Right lobe of liver (tissue), 4 donors: ENCODE results near the gene ADARB2.

Experiments used
- CTCF ChIP-seq, 4 donors: fragments of 200-600 bp in 3 of 4; fragments of 450-650 bp in 1 of 4; IDR thresholded peaks; one replicate each; pipeline versions ENCODE4 v1.5.1 to v1.8.0; 2016 to 2022; ENCODE audit warnings: antibody characterized with exemption in 4 of 4, mild to moderate bottlenecking in 2 of 4
- POLR2A ChIP-seq: fragments of 450-650 bp; IDR thresholded peaks from one replicate; pipeline ENCODE4 v1.6.1; 2017; ENCODE audit warnings: antibody characterized with exemption, mild to moderate bottlenecking
- donor health status: DM: no; HTN: no; CAD: no.
- donor health status: DM: no; HTN: no; CAD: no.
- donor health status: DM: no; HTN: yes; CAD: no.

GRCh38 chr10:1183033-1183396, 554.3 kb downstream of the ADARB2 start:
- no peak for TF ChIP-seq CTCF (IDR thresholded peaks at IDR 0.05)
- TF ChIP-seq POLR2A = no peak
